GM21619 (cell line): Measurements from ENCODE around the gene NRARP.

Experiments
- ATAC-seq: cut with Tn5 transposase; IDR thresholded peaks from one replicate; pipeline ENCODE4 v1.9.1; 2021; ENCODE audit not compliant: unreplicated experiment

NRARP gene

DNA sequence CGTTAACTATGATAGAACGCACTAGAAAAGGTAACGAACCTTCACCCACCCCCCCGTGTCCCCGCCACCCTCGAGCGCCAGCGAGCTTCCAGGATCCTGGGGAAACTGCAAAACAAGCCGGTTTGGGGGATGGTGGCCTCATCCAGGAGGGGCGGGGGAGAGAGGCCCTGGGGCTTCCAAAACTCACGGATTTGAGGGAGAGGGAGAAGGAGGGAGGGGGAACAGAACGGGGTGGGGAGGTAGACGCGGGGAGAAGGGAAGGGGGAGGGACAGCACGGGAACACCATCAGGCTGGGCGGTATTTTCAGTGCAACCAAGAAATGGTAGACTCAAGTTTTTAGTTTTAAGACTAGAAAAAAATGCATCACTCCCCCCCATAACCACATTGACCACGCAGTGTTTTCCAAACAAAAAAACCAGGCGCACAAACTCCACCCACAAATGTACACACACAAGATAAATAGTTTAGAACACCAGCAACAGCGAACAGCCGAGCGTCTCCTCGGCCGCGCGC is 1.4 kb downstream of the NRARP start:
- ATAC-seq = no peak

DNA sequence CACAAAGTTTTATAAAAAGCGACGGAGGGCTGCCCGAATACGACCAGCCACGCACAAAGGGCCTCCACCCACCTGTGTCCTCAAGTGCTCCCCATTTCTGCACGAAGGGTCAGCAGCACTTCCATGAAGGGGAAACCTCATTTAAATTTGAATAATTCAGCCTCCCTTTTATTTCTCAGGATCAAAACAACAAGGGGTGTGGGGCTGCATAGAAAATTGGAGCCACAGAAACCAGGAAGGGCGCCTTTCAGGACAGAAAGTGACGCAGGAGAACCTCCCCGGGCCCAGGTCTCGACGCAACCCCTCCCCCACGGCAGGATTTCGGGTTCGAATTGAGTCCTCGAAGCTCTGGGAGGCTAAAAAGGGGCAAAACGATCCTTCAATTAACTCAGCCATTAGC is 2.1 kb downstream of the NRARP start:
- ATAC-seq = no peak

DNA sequence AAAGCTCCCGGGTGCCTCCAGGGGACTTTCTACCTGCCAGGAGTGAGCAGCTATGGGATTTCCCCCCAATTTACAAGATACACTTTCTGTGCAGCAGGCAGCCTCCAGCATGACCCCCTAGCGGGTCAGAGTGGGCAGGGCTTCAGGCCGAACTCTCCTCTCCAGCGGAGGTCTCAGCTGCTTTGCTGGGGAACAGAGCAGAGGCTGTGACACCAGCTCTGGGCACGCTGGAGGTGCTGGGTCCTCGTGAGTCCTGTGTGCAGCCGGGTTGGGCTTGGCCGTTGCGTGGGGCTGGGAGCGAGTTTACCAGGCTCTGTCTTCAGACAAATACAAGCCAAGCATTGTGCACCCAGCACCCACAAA is 2.9 kb downstream of the NRARP start:
- no peak for ATAC-seq

DNA sequence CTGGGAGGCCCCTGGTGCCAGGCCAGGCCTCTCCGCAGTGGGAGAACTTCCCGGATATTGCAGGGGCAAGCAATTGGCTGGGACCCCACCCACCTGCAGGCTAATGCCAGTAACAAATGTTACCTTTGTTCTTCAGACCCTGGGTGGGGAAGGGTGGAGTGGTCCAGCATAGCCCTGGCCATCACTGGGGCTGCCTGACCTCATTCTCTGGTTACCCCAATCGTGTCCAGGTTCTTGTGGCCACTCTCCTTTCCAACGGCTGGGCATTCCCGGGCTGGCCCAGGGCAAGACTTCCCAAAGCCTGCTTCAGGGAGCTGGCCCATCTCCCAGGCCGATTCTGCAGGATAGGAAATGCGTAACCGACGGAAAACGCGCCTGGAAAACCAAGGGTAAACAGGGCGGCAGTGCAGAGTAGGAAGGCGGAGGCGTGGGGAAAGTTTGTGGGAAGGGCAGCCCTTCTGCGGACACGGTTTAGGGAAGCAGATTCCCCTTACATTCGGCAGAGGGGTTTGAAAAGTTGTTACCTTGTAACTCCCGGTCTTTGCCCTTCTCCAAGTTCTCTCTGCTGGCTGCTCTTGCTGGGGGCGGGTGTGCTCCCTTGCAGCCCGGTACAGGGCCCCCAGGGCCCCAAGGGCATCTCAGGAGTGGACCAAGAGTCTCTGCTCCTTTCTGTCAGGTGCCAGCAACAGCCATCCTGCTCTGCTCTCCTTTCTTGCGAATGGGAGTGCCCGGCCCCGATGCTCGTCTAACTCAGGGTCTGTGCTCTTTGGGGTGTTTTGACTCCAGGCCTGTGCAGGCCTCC is 3.5 kb downstream of the NRARP start:
- ATAC-seq = no peak

DNA sequence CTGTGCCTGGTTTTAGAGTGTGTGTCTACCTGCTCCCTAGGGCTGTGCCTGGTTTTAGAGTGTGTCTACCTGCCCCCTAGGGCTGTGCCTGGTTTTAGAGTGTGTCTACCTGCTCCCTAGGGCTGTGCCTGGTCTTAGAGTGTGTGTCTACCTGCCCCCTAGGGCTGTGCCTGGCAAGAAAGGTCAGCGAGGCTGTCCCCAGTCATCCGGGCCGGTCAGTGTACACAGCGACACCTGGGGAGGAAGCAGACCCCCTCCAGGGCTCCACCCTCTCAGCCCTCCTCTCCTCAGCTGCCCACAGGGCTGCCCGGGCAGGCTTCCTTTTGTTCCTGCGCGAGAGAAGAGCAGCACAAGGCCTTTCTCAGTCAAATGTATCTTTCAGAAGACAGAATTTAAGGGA is 4.1 kb downstream of the NRARP start:
- ATAC-seq = no peak

DNA sequence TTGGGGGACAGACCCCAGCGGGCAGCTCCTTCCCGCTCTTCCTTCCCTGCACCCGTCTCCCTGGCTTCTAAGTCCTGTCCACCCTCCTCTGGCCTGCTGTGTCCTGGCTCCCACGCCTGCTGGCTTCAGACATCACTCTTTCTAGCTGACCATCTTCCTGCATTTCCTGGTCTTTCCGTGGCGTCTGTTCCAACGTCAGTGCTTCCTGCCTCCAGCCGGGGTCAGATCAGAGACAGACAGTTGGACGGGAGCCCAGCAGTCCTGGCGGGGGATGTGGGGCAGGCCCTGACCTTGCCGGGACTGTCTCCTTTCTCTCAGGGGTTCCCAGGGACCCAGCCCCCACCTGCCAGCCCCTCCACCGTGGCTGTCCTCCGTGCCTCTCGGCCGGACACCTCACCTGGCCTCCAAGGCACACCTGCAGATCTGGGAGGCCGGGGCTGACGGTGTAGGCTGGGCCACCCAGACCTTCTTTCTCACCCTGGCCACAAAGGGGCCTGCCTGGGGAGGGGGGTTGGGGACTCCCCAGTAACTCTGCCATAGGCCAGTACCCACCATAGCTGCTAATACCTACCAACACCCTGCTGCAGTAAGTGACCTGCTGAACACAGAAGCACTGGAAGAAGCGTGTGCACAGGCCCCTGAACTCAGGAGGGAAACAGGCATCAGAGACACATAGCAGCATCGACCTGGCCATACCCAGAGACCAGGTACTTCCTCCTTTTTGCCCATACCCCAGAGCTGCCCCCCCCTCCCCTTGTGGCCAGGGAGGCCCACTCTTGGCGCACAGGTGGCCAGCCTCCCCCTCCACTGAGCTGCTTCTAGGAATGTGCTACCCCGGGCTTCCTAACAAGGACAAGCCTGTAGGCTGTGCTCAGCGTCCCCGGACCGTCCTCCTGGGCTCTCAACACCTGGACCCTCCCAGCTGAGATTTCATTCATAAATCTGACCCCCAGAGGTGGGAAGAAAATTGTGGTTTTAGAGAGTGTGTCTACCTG is 5.1 kb downstream of the NRARP start:
- no peak for ATAC-seq

DNA sequence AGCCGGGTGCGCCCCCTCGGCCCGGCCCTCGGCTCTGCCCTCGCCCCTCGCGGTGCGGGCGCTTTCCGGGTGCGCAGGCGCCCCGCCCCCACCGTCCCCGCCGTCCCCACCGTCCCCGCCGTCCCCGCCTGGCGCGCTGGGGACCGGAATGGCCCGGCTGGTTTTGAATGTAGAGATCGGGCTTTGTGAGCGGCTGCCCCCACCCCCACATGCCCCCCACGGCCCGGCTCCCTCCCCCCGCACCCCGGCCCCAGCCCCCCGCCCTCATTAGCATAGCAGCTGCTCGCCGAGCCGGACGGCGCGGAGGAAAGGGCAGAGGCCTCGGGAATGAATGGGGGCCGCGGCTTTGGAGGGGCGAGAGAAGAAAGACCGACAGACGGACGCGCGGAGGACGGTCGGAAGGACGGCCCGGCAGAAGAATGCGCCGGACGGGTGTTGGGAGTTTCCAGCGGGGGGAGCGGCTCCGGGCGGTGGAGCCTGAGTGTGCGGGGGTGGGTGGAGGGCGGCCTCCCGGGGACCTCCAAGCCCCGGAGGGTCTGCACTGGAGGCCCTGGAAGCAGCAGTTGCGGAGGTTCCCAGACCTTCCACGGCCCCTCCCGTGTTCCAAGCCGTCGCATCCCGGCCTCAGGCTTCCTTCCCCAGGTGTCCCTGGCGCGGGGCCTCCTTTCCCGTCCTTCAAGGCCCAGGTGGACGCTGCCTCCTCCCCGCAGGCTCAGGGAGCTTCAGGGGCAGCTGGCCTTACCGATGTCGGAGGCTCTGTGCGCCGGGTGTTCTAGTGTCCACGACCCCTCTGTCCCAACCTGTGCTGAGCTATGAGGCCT is 6.0 kb downstream of the NRARP start:
- no peak for ATAC-seq

DNA sequence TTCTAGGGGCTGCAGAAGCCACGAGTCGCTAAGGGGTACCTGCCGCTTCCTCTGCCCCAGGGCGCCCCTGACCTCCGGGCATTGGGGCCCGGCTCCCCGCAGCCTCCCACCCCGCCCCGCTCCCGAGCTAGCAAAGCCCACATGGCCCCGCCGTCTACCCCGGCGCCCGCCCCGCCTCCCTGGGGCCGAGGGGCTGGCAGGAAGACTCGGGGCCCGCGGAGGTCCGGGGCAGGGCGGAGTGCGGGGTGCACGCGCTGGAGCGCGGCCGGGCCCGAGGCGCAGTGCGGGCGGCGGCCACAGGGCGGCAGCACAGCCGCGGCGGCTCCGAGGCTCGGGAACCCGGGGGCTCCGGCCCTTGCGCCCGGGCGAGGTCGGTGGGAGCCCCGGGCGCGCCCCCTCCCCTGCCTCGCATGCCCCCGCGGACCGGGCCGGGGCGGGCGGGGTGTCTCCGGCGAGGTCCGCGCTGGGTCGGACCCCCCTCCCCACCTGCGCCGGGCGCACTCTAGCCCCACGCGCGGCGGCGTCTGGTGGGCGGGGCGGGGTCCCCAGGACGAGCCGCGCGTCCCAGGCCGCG is 6.7 kb downstream of the NRARP start:
- ATAC-seq = no peak

DNA sequence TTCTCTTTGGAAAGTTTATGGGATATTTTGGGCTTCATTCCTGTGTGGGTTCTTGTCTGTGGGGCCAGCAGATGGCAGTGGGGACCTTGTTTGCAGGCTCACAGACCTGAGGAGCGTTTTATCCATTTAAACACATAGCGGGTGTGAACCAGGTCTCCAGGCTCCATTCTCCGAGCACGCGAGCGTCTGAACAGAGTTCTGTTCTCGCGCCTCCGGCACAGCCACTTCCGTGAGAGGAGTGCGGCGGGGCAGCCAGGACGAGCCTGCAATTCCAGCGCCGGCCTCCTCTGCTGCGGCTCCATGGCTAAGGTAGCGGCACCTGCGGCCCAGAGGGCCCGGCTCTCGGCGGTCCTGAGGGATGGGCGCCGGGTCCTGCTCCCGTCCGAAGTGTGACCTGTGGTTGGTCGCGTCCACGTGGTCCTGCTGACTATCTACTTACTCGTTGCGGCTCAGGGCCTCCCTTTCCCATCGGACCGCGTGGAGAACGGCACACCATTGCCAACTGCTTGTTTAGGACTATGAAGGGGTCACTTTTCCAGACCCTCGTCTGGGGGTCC is 7.3 kb downstream of the NRARP start:
- no peak for ATAC-seq

DNA sequence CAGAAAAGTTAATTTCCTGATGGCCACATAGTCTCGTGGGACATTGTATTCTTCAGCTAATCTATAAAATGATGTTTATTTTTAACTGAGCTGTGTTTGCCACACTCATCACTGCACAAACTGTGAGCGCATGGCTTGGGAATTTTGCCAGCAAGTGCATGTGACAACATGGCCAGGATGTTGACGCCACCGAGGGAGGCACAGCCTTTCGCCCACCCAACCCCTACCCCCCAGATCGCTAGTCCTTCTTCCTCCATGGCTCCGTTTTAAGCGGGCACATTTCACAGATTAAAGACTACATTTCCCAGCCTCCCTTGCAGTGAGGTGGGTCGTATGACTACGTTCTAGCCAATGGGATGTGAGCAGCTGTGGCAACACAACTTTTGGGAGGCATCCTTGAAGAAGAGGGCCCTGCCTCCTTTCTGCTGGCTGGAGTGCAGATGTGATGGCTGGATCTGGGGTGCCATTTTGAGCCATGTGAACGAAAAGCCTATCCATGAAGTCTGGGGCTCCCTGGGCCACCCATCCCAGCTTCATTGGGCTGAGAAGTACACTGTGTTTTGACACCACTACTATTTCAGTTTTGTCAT is 7.9 kb downstream of the NRARP start:
- no peak for ATAC-seq

DNA sequence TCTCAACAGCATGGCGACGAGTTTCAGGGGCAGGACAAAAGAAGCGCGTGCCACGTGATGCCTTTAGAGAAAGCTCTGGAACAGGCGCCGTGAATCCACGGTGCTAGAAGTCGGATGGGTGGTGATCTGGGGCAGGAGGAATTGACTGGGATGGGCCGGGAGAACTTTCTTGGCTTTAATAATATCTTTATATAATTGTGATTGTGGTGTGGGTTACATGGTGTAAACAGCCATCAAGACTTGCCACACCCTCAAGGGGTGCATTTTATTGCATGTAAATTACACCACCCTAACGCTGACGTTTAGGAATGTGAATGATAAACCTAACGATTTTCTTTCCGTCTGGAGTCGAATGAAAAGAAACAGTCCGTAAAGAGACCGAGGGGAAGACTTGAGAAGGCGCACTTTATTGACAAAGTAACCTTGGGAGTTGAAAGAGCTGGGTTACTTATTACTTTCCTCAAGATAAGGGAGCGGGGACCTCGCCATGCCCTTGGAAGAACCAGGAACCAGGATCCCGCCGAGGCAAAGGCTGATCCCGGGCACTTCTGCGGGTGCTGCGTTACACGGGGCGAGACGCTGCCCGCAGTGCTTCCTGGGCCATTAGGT is 8.5 kb downstream of the NRARP start:
- no peak for ATAC-seq

DNA sequence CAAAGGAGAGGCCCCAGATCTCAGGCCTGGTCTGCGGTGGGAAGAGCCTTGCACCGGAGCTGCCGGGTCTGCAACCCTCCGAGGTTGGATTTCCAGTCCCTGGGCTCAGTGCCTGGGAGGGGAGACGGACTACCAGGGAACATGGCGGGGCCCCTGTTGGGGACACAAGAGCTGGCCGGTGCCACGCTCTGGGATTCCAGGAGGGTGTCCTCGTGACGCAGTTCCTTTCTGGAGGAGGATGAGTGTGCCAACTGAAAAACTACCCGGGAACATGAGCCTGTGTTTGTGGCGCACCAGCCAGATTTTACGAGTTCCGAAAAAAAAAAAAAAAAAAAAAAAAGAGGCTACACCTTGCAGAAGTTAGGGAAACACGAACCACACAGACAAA is 9.0 kb downstream of the NRARP start:
- ATAC-seq = no peak

DNA sequence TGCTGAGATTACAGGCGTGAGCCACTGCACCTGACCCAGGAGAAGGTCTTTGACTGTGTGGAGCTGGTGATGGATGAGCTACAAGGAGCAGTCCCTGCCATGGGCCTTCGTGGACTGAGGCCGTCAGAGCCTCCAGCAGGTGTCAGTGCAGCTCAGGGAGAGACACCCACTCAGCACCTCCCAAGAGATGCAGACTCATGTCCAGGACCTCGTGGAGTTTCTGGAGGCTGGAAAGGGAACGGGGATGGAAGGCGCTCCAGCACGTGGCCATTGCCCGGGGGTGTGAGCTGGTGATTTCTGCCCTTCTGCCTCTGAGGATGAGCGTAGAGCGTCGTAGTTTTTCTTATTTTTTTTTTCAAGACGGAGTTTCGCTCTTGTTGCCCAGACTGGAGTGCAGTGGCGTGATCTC is 15.1 kb downstream of the NRARP start:
- ATAC-seq = no peak

DNA sequence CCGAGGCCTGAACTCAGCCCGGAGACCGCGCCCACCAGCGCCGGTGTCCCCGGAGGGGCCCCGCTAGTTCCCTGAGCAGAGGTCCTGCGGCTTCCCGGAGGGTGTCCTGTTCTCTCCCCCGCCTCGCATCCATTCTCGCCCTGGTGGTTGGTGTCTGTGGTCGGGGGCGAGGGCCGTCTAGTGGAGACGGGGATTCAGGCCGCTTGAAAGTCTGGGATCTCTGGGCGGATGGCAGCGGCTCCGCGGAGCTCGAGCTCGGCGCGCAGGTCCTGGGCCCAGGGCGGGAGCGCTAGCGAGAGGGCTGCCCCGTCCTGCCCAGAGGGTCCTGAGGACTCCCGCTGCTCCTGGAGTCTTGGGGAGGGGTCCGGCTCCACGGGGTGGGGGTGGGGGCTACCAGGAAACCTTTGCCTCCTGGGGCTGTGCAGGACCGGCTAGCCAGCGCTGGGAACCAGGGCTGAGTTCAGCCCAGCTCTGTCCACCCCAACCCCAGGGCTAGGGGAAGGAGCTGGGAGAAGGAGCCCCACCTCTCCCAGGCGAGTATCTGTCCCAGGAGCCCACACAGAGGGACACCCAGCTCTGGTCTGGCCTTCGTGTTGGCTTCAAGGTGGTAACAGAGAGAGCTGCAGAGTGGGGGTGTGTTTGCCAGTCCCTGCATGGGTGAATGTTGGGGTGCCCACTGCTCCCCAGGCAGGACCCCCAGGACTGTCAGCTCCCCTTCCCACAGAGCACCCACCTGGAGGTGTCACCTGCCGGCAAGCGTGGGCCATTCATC is 20.5 kb downstream of the NRARP start:
- ATAC-seq = no peak

DNA sequence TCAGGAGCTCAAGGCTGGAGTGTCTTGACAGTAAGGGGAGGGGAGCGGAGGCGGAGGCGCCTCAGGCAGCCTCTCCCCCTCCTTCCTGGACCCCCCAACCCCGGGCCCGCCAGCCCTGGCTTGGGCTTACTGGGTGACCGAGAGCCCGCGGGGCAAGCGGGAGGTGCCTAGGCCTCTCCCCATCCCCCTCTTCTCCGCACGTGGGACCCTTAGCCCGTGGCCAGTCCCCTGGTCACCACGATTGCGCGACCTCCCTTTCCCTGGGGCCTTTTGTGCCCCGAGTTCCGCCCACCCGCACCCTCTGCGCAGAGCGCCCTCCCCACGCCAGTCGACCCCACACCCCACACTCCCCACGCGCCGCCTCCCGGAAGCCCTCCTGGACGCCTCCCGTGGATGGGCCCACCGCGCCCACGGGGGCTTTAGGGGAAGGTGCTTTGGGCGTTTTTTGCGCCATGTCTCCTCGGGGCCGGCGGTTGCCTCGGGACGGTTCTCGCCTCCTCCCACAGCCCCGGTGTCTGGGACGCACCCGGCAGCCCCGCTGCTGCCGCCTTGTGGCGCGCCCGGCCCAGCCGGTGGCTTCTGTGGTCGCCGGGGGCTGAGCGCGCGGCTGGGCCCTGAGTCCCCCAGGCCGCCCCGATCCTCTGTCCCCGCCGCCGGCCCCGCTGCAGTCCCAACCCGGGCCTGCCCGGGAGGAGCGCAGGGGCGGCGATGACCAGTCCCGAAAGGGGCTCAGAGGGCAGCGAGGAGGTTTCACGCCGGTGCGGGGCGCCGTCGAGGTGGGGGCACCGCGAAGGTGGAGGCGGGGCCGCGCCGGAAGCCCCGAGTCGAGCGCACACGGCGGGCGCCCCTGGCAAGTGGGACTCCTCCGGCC is 21.4 kb downstream of the NRARP start:
- no peak for ATAC-seq

DNA sequence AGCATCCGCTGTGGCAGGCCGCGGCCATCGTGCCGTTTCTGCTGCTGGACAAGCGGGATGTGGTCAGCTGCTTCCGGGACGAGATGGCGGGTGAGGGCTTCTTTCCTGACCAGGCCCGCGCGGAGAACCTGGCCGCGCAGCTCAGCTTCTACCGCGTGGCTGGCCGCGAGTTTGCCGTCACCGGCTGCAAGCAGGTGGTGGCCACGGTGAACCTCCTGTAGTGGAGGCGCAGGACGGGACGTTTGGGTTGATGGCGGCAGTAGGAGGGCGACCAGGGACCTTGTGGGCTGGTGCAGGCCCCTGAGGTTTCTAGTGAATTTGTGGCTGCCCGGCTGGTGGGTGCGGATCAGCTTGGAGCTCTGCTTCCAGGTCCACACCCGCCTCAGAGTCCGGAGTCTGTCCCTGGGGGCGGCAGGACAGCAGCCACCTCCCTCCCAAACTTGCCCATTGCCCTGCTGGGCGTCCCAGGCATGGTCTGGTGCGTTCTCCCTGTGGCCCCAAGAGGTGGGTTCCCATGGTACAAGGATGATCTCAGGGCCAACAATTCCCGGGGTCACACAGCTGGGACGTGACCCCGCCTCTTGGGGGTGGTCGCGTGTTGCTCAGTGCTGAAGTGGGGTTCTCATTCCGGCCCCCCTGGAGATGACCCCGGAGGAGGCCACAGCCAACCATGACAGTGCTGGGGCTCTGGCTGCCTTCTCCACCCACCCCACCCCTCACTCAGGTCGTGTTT is 22.2 kb downstream of the NRARP start:
- no peak for ATAC-seq
